Spleen (tissue), 7 donors: ENCODE results near the gene CUBN.

Experiments
- CTCF ChIP-seq, 11 experiments: fragments of 200-600 bp in 7 of 11; fragments of 450-650 bp in 4 of 11; sonication (generic) in 4 of 11; IDR thresholded peaks in 8 of 11; conservative IDR thresholded peaks in 3 of 11; 1 replicate in 7 of 11; 2 replicates in 4 of 11; pipeline versions ENCODE4 v1.4.0 to v1.8.0; 2016 to 2021; ENCODE audit warnings: antibody characterized with exemption in 11 of 11, inconsistent platforms in 4 of 11, mild to moderate bottlenecking in 1 of 11
- POLR2AphosphoS5 ChIP-seq, 3 donors: sonication (generic); formaldehyde crosslinking; IDR thresholded peaks; one replicate each; pipeline ENCODE4 v1.5.1; 2017; ENCODE audit warnings: antibody characterized with exemption in 3 of 3
- donor health status: DM: no; HTN: no; CAD: no; lungs with moderate emphysema.
- donor health status: DM: no; HTN: no; CAD: no.
- donor health status: DM: no; HTN: no; CAD: no.

DNA sequence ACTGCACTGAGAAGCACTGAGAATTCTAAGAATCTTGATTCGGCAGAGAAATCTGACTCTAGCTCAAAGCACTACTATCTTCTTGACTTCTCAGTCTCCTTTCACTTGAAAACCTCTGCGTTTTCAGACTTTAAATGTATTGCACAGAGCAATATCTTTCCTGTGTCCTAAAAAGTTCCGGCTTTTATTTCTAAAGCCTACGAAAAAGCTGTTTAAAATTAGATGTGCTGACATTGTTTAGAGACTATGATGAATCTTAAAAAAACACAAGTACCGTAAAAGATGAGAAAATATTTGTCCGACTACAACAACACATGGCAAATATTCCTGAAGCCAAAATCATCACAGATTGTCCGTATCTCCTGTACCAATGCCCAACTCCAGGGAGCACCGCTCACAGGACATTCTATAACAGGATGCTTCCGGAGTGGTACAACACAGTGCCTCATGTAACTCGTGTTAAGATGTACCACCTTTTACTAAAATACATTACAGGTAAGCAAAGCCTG is 136.9 kb downstream of the CUBN start:
- no peak for TF ChIP-seq CTCF (IDR thresholded peaks at IDR 0.05 in 8 of 11, conservative IDR thresholded peaks at IDR 0.05 in 3 of 11)
- TF ChIP-seq POLR2AphosphoS5 (IDR thresholded peaks at IDR 0.05) = no peak
